ENCODE data around the gene PRSS21. TPM values are rescaled to one million over a fixed set of nuclear protein-coding genes. Genes with fewer than 3 reads are reported as not detected.

PRSS21 gene
- total and polyA plus RNA-seq, 9 donors = 0.20 to 0.30 TPM; not detected in 7

DNA sequence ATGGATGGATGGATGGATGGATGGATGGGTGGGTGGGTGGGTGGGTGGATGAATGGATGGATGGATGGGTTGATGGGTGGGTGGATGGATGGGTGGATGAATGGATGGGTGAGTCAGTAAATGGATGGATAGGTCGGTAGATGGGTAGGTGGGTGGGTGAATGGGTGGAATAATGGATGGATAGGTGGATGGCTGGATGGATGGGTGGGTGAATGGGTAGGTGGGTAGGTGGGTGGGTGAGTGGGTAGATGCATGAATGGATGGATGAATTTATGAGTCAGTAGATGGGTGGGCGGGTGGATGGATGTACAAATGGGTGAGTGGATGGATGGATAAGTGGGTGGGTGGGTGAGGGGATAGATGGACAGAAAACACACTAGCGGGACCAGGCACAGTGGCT is 17.9 kb downstream of the PRSS21 start:
- Histone ChIP-seq H3K9me3 (replicated peaks; ENCODE audit: control insufficient read depth, low read depth, low read length) (no peaks in the 10 kb centered on the region), H3K4me1 (ENCODE audit: control insufficient read depth, insufficient read depth, low read length) (peaks cover 6% of the 10 kb centered on the region), H3K4me3 (ENCODE audit: low read length) (no peak overlapping the region), H3K27ac (ENCODE audit: low read length) (no peak overlapping the region), H3K36me3 (ENCODE audit: control insufficient read depth, insufficient read depth, low read length) (no peaks in the 10 kb centered on the region), H3K27me3 (ENCODE audit: control insufficient read depth, insufficient read depth, low read length) (peaks cover 21% of the 10 kb centered on the region)
- WGBS (ENCODE audit: insufficient coverage) = 62% methylated on average over 2 of the region's 3 CpGs
- no peak for DNase-seq

DNA sequence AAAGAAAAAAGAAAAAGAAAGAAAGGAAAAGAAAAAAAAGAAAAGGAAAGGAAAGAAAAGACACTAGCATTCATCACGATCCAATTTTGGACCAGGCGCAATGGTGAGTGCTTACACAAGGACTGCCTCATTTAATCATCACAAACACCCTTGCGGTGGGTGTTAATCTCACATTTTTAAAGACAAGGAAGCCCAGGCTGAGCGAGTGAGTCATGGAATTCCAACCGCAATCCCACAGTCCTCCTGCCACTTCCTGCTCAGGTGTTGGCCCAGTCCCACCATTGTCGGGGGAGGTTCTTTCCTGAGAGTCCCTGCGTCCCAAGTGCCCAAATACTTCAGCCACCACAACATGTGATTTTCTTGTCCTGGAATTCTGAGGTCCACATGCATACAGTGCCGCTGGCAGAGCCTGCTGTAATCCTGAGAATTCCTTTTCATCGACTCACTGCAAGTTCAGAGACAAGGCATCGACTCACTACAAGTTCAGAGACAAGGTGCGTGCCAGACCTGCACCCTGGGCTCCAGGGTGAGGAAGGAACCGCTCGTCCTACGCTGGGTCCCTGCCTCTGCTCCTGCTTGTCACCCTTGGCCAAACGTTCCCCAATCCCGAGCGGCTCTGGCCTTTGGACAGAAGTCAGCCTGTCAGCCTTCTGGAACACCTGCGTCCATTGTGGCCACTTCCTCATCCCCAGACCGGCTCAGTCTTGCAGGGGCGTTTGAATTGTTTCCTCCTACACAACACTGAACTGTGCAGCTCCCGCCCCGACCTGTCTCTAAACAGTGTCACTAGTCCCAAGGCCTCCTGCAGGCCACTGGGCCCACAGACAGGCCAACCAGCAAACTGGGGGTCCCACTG is 18.8 kb downstream of the PRSS21 start:
- Histone ChIP-seq H3K9me3 (replicated peaks; ENCODE audit: control insufficient read depth, low read depth, low read length) (no peaks in the 10 kb centered on the region), H3K27me3 (ENCODE audit: control insufficient read depth, insufficient read depth, low read length) (peaks cover 21% of the 10 kb centered on the region), H3K4me1 (ENCODE audit: control insufficient read depth, insufficient read depth, low read length) (peaks cover 3% of the 10 kb centered on the region), H3K36me3 (ENCODE audit: control insufficient read depth, insufficient read depth, low read length) (no peaks in the 10 kb centered on the region), H3K27ac (ENCODE audit: low read length) (no peak overlapping the region), H3K4me3 (ENCODE audit: low read length) (no peak overlapping the region)
- DNase-seq = no peak
- 54% methylated on average over 15 of the region's 22 CpGs for WGBS (ENCODE audit: insufficient coverage)

DNA sequence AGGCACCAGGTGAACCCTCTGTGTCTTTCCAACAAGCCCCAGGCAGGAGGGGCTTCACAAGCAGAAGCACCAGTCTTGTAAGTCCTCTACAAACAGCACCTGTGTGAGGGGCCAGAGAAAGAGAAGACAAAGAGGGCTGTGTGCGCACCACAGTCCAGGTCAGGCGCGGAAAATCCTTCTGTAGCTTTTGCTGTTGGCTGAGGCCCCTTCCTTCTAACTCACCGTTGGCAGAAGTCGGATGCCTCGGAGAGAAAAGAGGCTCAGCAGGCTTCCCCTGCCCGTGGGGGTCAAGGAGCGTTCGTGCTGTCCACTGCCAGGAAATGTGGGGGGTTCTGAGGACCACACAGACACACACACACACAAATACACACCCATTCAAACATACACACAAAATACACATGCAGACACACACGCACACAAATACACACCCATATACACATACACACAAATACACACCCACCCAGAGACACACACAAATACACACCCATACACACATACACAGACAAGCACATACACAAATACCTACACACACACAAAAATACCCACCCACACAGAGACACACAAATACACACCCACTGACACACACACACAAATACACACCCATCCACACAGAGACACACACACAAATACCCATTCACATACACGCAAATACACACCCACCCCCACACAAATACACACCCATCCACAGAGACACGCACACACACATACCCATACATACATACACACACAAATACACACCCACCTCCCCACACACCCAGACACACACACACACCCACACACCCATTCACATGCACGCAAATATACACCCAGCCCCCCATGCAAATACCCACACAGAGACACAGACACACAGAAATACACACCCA is 19.8 kb downstream of the PRSS21 start:
- no peak for DNase-seq
- Histone ChIP-seq H3K27me3 (ENCODE audit: control insufficient read depth, insufficient read depth, low read length) (peaks cover 21% of the 10 kb centered on the region), H3K36me3 (ENCODE audit: control insufficient read depth, insufficient read depth, low read length) (no peaks in the 10 kb centered on the region), H3K9me3 (replicated peaks; ENCODE audit: control insufficient read depth, low read depth, low read length) (no peaks in the 10 kb centered on the region), H3K4me1 (ENCODE audit: control insufficient read depth, insufficient read depth, low read length) (peaks cover 6% of the 10 kb centered on the region), H3K27ac (ENCODE audit: low read length) (no peak overlapping the region), H3K4me3 (ENCODE audit: low read length) (no peak overlapping the region)
- 93% methylated on average over 4 of the region's 13 CpGs for WGBS (ENCODE audit: insufficient coverage)

DNA sequence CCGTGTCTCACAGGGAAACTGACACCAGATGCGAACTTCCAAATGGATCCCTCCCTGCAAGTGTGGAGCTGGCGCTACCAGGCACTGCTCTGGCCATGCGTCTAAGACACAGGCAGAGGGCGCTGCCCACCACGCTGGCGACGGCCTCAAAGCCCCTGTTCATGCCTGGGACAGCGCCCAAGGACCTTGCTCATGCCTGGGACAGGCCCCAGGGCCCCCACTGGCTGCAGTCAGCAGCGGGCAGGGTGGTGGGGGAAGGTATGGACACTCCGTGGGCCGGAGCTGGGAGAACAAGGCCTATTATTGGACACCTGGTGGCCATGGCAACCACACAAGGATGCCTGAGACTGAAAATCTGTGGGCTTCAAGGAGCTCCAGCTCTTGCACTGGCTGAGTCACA is 21.9 kb downstream of the PRSS21 start:
- H3K27ac ChIP-seq (ENCODE audit: low read length) = no peak overlapping the region
- H3K9me3 ChIP-seq (replicated peaks; ENCODE audit: control insufficient read depth, low read depth, low read length) = no peaks in the 10 kb centered on the region
- H3K4me1 ChIP-seq (ENCODE audit: control insufficient read depth, insufficient read depth, low read length) = peaks cover 15% of the 10 kb centered on the region
- peaks cover 22% of the 10 kb centered on the region for H3K27me3 ChIP-seq (ENCODE audit: control insufficient read depth, insufficient read depth, low read length)
- WGBS (ENCODE audit: insufficient coverage) = 3% methylated on average over 12 of the region's 12 CpGs
- H3K36me3 ChIP-seq (ENCODE audit: control insufficient read depth, insufficient read depth, low read length) = no peaks in the 10 kb centered on the region
- H3K4me3 ChIP-seq (ENCODE audit: low read length) = no peak overlapping the region
- DNase-seq = peak; percentile 55

DNA sequence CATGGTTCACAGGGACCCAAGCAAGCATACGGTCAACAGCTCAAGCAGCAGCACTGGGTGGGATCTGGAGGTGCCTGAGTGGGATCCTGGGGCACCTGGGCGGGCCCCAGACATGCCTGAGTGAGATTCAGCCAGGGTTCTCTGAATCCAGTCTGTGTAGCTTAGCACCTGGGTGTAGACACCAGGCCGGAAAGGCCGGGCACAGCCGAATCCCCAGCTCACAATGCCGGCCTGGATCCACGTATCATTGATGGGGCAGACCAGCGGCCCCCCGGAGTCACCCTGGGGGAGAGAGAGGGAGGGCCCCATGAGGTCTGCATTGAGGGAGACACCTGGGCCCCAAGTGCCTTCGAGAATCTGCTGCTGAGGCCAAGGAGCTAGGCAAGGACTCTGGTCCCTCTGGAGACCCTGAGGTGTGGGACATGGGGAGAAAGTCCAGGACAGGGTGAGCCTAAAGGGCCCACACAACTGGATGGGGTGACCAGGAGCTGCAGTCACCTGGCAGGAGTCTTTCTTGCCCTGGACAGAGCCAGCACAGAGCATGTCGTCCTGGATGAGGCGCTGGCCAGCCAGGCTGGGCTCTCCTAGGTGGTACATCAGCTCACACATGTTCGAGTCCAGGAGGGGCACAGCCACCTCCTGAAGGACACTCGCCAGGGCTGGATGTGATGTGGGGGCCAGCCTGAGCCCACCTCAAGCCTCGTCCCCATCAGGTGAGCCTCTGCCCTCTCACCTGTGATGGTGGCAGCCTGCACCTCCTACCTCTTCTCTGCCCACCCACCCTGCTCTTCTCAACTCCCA is 22.8 kb downstream of the PRSS21 start:
- Histone ChIP-seq H3K27me3 (ENCODE audit: control insufficient read depth, insufficient read depth, low read length) (peaks cover 23% of the 10 kb centered on the region), H3K9me3 (replicated peaks; ENCODE audit: control insufficient read depth, low read depth, low read length) (no peaks in the 10 kb centered on the region), H3K4me3 (ENCODE audit: low read length) (no peak overlapping the region), H3K36me3 (ENCODE audit: control insufficient read depth, insufficient read depth, low read length) (no peaks in the 10 kb centered on the region), H3K27ac (ENCODE audit: low read length) (no peak overlapping the region), H3K4me1 (ENCODE audit: control insufficient read depth, insufficient read depth, low read length) (peaks cover 15% of the 10 kb centered on the region)
- WGBS (ENCODE audit: insufficient coverage) = 84% methylated on average over 15 of the region's 15 CpGs
- no peak for DNase-seq

DNA sequence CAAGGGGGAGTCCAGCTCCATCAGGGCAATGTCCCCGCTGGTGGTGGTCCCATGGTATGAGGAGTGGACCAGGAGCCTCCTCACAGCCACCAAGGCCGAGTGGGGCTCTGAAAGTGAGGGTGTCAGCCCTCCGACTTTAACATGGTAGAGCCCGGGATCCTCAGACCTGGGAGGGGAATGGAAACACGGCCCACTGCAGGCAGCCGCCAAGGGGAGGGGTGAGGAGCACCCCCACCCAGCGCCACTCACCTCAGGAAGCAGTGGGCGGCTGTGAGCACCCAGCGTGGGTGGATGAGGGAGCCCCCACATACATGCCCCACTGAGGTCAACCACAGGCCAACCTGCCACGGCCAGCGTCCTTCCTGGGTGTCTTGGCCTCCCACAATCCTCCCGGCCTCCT is 23.9 kb downstream of the PRSS21 start:
- Histone ChIP-seq H3K27ac (ENCODE audit: low read length) (no peak overlapping the region), H3K9me3 (replicated peaks; ENCODE audit: control insufficient read depth, low read depth, low read length) (no peaks in the 10 kb centered on the region), H3K36me3 (ENCODE audit: control insufficient read depth, insufficient read depth, low read length) (no peaks in the 10 kb centered on the region), H3K4me3 (ENCODE audit: low read length) (no peak overlapping the region), H3K27me3 (ENCODE audit: control insufficient read depth, insufficient read depth, low read length) (peaks cover 19% of the 10 kb centered on the region), H3K4me1 (ENCODE audit: control insufficient read depth, insufficient read depth, low read length) (peaks cover 15% of the 10 kb centered on the region)
- DNase-seq = no peak
- WGBS (ENCODE audit: insufficient coverage) = 79% methylated on average over 11 of the region's 12 CpGs

DNA sequence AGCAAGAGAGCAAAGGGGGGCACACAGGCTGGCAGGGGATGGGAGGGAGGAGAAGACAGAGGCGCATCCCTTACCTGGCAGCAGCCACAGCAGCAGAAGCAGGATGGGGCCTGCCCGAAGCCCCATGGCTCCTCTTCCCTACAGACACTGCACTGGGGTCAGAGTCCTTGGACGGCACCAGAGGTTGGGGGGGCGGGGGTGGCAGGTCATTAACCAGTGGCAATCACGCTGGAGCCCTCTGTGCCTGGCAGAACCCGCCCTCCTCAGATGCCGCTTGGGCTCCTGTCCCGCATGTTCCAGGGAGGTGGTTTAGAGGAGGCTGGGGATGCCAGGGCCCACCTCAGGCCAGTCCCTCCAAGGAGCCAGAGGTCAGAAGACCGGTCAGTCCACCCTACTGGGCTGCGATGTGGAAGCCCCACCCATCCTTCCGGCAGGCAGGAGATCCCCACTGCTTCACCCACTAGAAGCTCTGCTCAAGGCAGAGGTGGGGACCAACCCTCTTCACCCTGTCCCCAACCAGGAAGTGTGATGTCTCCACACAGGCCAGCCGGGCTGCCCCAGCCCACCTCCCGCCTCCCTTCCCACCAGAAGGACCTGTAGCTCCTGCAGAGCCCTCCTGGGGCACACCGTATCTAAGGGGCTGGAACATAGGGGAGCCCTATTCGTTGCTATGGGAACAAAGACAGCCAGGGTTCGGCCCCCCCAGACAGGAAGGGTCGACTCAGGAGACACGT is 24.7 kb downstream of the PRSS21 start:
- 80% methylated on average over 13 of the region's 18 CpGs for WGBS (ENCODE audit: insufficient coverage)
- Histone ChIP-seq H3K27me3 (ENCODE audit: control insufficient read depth, insufficient read depth, low read length) (peaks cover 12% of the 10 kb centered on the region), H3K9me3 (replicated peaks; ENCODE audit: control insufficient read depth, low read depth, low read length) (no peaks in the 10 kb centered on the region), H3K4me3 (ENCODE audit: low read length) (peak overlapping the region; percentile 29), H3K36me3 (ENCODE audit: control insufficient read depth, insufficient read depth, low read length) (no peaks in the 10 kb centered on the region), H3K27ac (ENCODE audit: low read length) (no peak overlapping the region), H3K4me1 (ENCODE audit: control insufficient read depth, insufficient read depth, low read length) (peaks cover 15% of the 10 kb centered on the region)
- no peak for DNase-seq

DNA sequence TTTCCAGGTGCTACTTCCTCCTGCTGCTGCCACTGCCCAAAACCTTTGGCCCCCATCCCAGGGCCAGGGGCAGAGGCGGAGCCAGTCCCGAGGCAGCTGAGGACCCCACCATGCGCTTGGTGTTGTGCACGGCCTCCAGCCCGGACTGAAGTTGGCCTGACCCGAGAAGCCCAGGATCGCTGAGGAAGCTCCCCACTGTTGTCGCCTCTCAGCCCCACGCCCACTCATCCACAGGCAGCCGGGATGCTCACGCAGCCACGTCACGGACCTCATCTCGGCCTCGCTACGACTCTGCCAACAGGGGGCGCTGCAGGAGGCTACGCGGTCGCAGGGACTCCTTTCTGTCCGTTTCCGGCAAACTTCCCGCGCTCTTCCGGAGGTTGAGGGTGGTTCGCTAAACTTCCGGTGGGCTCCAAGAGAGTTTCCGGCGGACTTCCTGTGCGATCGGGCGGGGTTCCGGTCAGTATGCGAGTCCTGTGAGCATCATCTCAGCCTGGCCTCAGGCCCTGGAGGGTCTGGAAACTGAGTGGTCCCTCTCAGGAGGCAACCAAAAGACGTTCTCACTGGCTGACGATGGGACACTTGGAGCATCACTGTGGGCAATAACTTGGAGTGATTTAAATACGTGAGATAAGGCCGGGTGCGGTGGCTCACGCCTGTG is 25.4 kb downstream of the PRSS21 start:
- peaks cover 15% of the 10 kb centered on the region for H3K4me1 ChIP-seq (ENCODE audit: control insufficient read depth, insufficient read depth, low read length)
- H3K36me3 ChIP-seq (ENCODE audit: control insufficient read depth, insufficient read depth, low read length) = no peaks in the 10 kb centered on the region
- no peak overlapping the region for H3K27ac ChIP-seq (ENCODE audit: low read length)
- H3K4me3 ChIP-seq (ENCODE audit: low read length) = peak overlapping the region; percentile 29
- peak; percentile 51 for DNase-seq
- H3K9me3 ChIP-seq (replicated peaks; ENCODE audit: control insufficient read depth, low read depth, low read length) = no peaks in the 10 kb centered on the region
- WGBS (ENCODE audit: insufficient coverage) = 28% methylated on average over 36 of the region's 40 CpGs
- H3K27me3 ChIP-seq (ENCODE audit: control insufficient read depth, insufficient read depth, low read length) = peaks cover 14% of the 10 kb centered on the region

DNA sequence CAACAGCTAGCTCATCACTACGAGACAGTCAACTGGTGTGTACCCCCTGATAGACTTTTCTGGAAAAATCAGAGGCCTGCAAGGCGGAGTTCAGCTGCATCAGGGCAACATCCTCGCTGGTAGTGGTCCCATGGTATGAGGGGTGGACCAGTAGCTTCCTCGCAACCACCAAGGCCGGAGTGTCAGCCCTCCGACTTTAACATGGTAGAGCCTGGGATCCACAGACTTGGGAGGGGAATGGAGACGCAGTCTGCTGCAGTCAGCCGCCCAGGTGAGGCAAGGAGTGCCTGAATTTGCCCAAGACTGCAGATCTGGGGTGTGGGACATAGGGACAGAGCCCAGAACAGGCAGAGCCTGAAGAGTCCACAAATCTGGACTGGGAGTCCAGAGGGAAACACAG is 26.5 kb downstream of the PRSS21 start:
- H3K9me3 ChIP-seq (replicated peaks; ENCODE audit: control insufficient read depth, low read depth, low read length) = no peaks in the 10 kb centered on the region
- no peak overlapping the region for H3K27ac ChIP-seq (ENCODE audit: low read length)
- no peak overlapping the region for H3K4me3 ChIP-seq (ENCODE audit: low read length)
- WGBS (ENCODE audit: insufficient coverage) = 83% methylated on average over 7 of the region's 8 CpGs
- DNase-seq = no peak
- H3K36me3 ChIP-seq (ENCODE audit: control insufficient read depth, insufficient read depth, low read length) = no peaks in the 10 kb centered on the region
- peaks cover 15% of the 10 kb centered on the region for H3K4me1 ChIP-seq (ENCODE audit: control insufficient read depth, insufficient read depth, low read length)
- H3K27me3 ChIP-seq (ENCODE audit: control insufficient read depth, insufficient read depth, low read length) = peaks cover 12% of the 10 kb centered on the region

Data from muscle of leg (tissue), 11 donors.